HG03095 (cell line): ENCODE measurements around the gene EIF2D.
A peak's percentile ranks its signal among the peaks of the same experiment; 100 is the strongest.

ENCODE experiments used
- ATAC-seq: cut with Tn5 transposase; IDR thresholded peaks from one replicate; pipeline ENCODE4 v1.9.1; 2021; ENCODE audit warnings: moderate library complexity; ENCODE audit not compliant: unreplicated experiment

EIF2D gene

GRCh38 chr1:206573319-206573718 is 38.9 kb downstream of the EIF2D start:
- ATAC-seq: no peak

GRCh38 chr1:206572835-206573234 is 39.4 kb downstream of the EIF2D start:
- no peak for ATAC-seq

- ATAC-seq: no peak
These were observed 41.7 kb downstream of the EIF2D start for GRCh38 chr1:206570529-206570928.

- ATAC-seq: no peak
These were observed 42.7 kb downstream of the EIF2D start for GRCh38 chr1:206569556-206569955.

- ATAC-seq: no peak
These were observed 43.4 kb downstream of the EIF2D start for GRCh38 chr1:206568779-206569352.

GRCh38 chr1:206568256-206568655 is 44.0 kb downstream of the EIF2D start:
- ATAC-seq: no peak

GRCh38 chr1:206566999-206567398 is 45.3 kb downstream of the EIF2D start:
- no peak for ATAC-seq

GRCh38 chr1:206565995-206566394 is 46.3 kb downstream of the EIF2D start:
- no peak for ATAC-seq

- peak; percentile 33 for ATAC-seq
These were observed 48.7 kb downstream of the EIF2D start for GRCh38 chr1:206563367-206564207.

- ATAC-seq: no peak
These were observed 52.1 kb downstream of the EIF2D start for GRCh38 chr1:206560007-206560716.

- ATAC-seq: no peak
These were observed 52.6 kb downstream of the EIF2D start for GRCh38 chr1:206559672-206559995.

- no peak for ATAC-seq
These were observed 53.2 kb downstream of the EIF2D start for GRCh38 chr1:206558794-206559671.

- no peak for ATAC-seq
These were observed 54.4 kb downstream of the EIF2D start for GRCh38 chr1:206557636-206558473.

- ATAC-seq: no peak
These were observed 55.3 kb downstream of the EIF2D start for GRCh38 chr1:206556750-206557635.

GRCh38 chr1:206556047-206556749 is 56.1 kb downstream of the EIF2D start:
- no peak for ATAC-seq

- no peak for ATAC-seq
These were observed 56.8 kb downstream of the EIF2D start for GRCh38 chr1:206555473-206555935.

GRCh38 chr1:206554701-206555472 is 57.4 kb downstream of the EIF2D start:
- ATAC-seq: no peak

- ATAC-seq: no peak
These were observed 58.1 kb downstream of the EIF2D start for GRCh38 chr1:206554211-206554610.
